Hematopoietic multipotent progenitor cell (in vitro differentiated cells): ENCODE measurements around the gene FHOD1. TPM values are rescaled to one million over a fixed set of nuclear protein-coding genes. Genes with fewer than 3 reads are reported as not detected.

Experiments used
- DNase-seq, 3 donors: peaks; one replicate each; pipeline ENCODE4 v3.0.0-alpha.2; 2011 to 2015; ENCODE audit warnings: low read depth in 2 of 3, low spot score in 2 of 3
- total RNA-seq: library from RNA; depleted of rRNA; stranded (reverse); fragments of >200 nt; gene quantifications from one replicate; pipeline ENCODE4 v1.2.3, GENCODE V29; 2012

Gene FHOD1
- total RNA-seq, 1 donor: 45.8 TPM

- DNase-seq: no peak
These were observed 5.6 kb upstream of the FHOD1 start for GRCh38 chr16:67252609-67253497.

- DNase-seq: no peak
These were observed 2.7 kb upstream of the FHOD1 start for GRCh38 chr16:67250045-67250327.

GRCh38 chr16:67249178-67250044 is 2.1 kb upstream of the FHOD1 start:
- no peak for DNase-seq

- DNase-seq: peak in 1 of 3 donors; percentile 31
These were observed 1.3 kb upstream of the FHOD1 start, which contains the start of gene SLC9A5 for GRCh38 chr16:67248401-67249177. TSS of gene SLC9A5 (plus strand) at chr16:67248979. CDS start at chr16:67249015, 36 bp downstream.

- DNase-seq: no peak
These were observed 756 bp upstream of the FHOD1 start for GRCh38 chr16:67248073-67248400.

- no peak for DNase-seq
These were observed 507 bp downstream of the FHOD1 start for GRCh38 chr16:67246756-67247191.

- peak in 2 of 3 donors; percentile 57 to 61 for DNase-seq
These were observed 1.1 kb downstream of the FHOD1 start for GRCh38 chr16:67246081-67246755.

- no peak for DNase-seq
These were observed 1.6 kb downstream of the FHOD1 start for GRCh38 chr16:67245674-67246080.

- no peak for DNase-seq
These were observed 2.1 kb downstream of the FHOD1 start for GRCh38 chr16:67245186-67245585.

- peak; percentile 50 to 95 (median 94) for DNase-seq
These were observed 2.7 kb downstream of the FHOD1 start for GRCh38 chr16:67244387-67245185.

- no peak for DNase-seq
These were observed 3.8 kb downstream of the FHOD1 start for GRCh38 chr16:67243481-67243880.

GRCh38 chr16:67242138-67242730 is 5.0 kb downstream of the FHOD1 start:
- no peak for DNase-seq

- no peak for DNase-seq
These were observed 6.0 kb downstream of the FHOD1 start for GRCh38 chr16:67241008-67241900.

GRCh38 chr16:67240506-67240905 is 6.8 kb downstream of the FHOD1 start:
- no peak for DNase-seq

GRCh38 chr16:67238806-67239470 is 8.3 kb downstream of the FHOD1 start:
- no peak for DNase-seq

GRCh38 chr16:67238278-67238575 is 9.1 kb downstream of the FHOD1 start:
- DNase-seq: no peak

GRCh38 chr16:67237396-67238277 is 9.6 kb downstream of the FHOD1 start:
- no peak for DNase-seq
